Stimulated activated CD4-positive, alpha-beta T cell treated with anti-CD3 and anti-CD28 coated beads, Interleukin-12 subunit alpha, Interleukin-12 subunit beta, amount 100 ng/mL, for 4 hours (primary cell): Measurements from ENCODE around the gene TIPIN.
"Not testable (repeated sequence)": the region's sequence is repeated elsewhere in the genome, so short reads cannot be mapped to it uniquely, and the experiment has no call there.

Experiments used
- DNase-seq: peaks from one replicate; pipeline ENCODE4 v3.0.0-alpha.2; 2020

The TIPIN gene, protein sequence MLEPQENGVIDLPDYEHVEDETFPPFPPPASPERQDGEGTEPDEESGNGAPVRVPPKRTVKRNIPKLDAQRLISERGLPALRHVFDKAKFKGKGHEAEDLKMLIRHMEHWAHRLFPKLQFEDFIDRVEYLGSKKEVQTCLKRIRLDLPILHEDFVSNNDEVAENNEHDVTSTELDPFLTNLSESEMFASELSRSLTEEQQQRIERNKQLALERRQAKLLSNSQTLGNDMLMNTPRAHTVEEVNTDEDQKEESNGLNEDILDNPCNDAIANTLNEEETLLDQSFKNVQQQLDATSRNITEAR

DNA sequence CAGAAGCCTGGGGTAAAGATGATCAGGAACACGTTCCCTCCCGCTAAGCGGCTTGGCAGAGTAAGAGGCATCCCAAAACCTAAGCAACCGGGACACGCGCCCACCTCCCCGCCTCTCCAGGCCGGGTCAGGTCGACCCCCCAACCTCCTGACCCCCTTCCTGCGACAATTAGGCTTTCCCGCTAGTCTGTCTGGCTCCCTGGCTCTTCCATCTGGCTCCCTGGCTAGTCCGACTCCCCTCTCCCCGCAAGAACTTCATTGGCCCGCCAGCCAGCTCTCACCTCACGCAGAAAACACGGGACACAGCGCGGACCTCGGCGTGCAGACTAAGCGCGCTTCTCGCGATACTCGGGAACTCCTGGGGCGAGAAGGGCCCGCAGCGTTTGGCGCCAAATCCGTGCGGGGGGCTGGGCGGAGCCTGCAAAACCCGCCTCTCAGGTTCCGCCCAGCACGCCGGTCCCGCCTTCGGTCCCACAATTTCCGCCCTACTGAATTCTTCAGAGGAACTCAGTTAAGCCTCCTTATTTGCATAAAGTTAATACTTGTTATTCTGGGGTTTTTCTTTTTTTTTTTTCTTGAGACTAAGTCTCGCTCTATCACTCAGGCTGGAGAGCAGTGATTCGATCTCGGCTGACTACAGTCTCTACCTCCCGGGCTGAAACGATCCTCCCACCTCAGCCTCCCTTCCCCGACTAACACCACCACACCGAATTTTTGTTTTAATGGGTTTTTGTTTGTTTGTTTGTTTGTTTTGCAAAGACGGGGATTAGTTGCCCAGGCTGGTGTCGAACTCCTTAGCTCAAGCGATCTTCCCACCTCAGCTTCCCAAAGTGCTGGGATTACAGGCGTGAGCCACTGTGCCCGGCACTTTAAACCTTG lies at the start of gene TIPIN:
Gene TIPIN, minus strand, starts transcription at position 327 of the 878 bp plus-strand sequence. CDS start 3,738 bp downstream, outside the sequence.
- peak; percentile 96 for DNase-seq

DNA sequence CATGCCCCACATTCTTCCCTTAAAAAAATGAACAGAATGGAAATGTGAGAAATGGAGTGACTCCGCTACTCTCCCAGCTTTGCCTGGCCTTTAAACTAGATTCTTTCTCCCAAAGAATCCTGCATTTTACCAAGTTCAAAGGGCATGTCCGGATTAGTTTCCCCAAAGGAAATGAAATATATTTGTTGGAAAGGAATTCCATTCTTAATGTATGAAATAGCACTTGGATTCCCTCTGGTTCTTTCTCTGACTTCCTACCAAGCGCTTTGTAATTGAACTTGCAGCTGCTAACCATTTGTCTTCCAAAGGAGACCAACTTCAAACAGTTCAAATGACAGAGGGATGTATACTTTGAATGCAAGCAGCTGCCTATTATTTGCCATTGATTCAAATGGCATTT lies 49.1 kb upstream of the TIPIN start:
- no peak for DNase-seq

DNA sequence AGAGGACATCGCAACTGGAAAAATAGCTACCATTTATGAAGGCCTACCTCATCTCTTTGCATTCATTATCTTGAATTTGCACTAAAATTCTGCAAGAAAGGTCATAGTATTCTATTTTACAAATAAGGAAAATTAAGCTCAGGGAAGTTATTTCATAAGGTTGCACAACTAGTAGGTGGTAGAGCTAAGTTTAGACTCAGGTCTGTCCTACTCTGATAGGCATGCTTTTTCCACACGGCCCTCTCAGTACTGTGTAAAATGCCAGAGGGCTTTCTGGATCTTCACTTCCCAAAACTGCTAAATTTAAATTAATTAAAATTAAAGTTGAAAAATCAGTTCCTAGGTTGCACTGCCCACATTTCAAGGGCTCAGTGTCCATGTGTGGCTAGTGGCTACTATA lies 48.5 kb upstream of the TIPIN start:
- DNase-seq: no peak

DNA sequence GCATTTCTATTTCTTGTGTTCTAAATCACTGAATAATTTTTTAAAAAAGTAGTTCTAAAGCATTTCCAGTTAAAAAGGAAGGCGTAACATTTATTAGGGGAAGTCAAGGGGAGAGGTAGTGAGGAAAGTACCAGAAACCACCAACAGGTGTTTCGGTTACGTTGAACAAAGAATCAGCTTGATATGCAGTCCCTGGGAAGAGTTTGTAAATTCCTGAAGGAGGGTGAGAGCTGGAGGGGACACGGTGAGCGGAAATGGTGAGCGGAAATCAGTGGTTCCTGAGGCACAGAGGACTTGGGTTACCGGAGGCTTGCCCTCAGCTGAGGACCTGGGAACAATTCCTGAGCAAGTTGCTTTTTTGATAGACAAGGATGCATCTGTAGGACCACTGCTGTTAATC lies 48.0 kb upstream of the TIPIN start:
- DNase-seq: no peak

DNA sequence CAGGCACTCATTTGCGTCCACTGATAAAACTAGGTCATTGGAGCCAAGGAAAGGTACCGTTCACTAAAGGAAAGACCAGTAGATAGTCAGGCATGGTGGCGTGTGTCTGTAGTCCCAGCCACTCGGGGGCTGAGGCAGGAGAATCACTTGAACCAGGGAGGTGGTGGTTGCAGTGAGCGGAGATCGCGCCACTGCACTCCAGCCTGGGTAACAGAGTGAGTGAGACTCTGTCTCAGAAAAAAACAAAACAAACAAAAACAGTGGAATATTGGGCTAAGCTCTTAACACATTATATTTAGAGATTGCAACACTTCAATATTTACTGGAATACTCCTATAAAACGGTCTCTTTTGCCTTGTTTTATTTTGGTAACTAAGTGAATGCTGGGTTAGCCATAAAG lies 47.6 kb upstream of the TIPIN start:
- DNase-seq: no peak

DNA sequence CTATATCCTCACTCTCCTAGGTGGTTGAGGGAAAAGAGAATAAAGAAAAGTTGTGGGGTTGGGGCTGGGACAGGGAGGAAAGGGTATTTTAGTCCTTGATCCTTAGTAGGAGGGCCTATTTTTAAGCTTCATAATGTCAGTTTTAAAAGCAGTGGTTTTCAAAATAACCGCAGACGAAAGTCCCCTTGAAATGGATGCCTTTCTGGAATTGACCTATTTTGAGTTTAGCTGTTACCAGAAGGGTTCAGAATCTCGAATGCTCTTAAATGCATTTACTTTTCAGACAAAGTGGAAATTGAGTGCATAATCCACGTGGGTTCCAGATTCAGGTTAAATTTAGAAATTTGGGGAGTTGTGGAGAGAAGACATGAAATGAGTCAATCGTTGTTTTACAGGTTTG lies 46.8 kb upstream of the TIPIN start:
- DNase-seq: no peak

DNA sequence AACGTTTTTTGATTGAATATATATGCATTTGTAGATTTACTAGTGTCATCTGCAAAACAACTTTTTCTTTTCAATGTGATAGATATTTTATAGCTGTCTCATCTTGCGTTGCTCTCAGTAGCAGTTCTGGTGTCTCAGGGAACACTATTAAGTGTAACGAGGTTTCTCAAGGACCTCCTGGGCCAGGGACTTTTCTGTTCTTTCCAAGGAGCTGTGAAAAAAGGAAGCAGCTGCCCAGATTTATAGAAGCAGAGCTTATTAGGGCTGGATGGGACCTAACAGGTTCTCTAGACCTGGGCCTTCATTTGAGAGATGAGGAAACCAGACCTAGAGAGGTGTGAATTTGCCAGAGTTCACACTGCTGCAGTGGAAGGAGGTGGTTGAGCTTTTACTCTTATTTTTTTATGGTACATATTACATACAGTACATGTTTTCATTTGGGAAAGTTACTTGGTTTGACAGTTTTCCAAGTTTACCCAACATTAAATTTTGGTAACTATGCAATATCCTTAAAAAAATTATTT lies 46.3 kb upstream of the TIPIN start:
- no peak for DNase-seq

DNA sequence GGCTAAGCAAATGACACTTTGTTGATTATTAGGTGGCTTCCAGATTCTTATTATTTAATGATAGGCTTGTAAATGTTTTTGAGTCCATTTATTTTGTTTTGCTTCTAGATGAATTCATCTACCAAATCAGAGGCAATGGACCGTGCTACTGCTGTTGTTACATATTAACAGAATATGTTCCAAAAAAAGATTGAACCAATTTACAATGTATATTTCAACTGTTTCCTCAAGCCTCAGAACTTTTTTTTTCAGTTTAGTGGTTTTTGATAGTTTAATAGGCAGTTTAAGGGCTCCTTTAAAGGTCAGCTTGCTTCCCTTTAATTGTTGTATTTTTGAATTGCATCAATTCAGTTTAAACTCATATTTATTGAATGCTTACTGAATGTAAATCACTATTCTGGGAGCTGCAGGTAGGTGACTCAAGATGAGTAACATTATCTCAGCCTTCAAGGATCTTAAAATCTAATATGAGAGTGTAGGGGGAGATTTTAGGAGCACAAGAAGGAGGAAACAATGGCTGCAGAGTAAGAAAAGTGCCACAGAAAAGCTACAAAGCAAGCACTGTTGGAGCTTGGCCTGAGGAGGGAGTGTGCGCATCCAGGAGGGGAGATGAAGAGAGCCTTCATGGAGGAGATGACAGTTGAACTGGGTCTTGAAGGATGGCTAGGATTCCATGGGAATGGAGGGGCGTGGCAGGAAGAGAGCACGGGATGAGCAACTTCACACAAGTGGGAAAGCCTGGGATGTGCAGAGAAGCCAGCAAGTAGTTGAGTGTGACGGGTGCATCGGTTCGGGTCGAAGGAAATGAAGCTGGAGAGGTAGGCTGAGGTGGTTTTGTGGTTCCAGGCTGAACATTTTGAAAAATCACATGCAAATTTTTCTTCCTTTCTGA lies 44.9 kb upstream of the TIPIN start:
- DNase-seq: no peak

DNA sequence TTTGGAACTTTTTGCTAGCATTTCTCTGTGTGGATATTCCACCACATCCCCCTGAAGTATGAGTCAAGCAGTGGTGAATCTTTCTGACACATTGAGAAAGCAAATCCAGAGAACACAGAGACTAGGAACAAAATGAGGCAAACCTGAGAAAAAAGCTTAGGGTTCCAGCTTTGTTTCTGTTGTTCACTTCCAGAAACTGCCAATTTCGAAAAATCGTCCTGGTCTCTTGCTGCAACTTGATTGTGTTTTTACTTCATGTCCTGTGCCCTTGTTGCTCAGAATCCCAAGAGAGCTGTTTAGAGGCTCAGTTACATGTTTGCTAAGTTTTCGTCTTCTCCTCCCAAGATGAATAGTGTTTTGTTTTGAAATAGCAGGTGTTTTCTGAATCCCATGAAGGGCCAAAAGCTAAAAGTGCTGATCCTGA lies 43.9 kb upstream of the TIPIN start:
- DNase-seq: no peak

DNA sequence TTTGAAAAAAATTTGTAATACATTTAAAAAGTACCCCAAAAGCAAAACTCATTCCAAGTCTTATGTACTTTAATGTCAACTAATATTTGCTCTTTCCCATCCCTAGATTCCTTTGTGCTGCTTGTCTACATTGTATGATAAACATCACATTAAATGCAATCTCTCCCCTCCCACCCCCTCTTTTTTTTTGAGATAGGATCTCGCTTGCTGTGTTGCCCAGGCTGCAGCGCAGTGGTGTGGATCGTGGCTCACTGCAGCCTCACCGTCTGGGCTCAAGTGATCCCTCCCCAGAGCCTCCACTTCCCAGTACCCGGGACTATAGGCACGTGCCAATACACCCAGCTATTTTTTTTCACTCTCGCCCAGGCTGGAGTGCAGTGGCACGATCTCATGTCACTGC lies 42.8 kb upstream of the TIPIN start:
- no peak for DNase-seq

DNA sequence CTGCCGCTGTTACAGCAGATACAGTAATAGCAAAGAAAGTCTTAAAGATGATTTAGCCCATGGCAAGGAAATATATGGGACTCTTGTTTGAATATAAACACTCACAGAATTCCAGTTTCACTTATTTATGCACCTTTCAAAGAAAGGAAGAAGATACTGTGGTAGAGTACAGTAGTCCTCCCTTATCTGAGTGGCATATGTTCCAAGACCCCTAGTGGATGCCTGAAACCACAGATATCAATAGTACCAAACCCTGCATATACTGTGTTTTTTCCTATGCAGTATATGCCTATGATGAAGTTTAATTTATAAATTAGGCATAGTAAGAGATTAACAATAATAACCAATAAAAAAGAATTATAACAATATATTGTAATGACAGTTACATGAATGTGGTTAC lies 38.4 kb upstream of the TIPIN start:
- DNase-seq: no peak

DNA sequence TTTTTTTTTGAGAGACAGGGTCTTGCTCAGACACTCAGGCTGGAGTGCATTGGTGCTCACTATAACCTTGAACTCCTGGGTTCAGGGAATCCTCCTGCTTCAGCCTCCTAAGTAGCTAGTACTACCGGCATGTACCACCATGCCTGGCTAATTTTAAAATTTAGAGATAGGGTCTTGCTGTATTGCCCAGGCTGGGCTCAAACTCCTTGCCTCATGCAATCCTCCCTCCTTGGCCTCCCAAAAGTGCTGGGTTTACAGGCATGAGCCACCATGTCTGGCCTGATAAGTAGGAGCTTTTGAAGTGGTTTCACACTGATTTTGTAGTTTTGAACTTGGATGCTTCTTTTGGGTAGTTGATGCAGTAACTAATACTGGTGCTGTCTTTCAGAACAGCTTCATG lies 38.0 kb upstream of the TIPIN start:
- no peak for DNase-seq

DNA sequence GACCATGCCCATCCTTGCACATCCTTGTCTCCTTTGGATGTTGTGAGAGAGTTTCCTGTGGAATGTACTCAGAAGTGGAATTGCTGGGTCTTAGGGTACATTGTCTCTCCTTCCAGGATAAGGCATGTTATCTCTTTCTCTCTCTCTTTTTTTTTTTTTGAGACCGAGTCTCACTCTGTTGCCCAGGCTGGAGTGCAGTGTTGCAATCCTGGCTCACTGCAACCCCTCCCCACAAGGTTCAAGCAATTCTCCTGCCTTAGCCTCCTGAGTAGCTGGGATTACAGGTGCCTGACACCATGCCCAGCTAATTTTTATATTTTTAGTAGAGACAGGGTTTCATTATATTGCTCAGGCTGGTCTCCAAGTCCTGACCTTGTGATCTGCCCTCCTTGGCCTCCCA lies 36.6 kb upstream of the TIPIN start:
- DNase-seq: not testable (repeated sequence)

DNA sequence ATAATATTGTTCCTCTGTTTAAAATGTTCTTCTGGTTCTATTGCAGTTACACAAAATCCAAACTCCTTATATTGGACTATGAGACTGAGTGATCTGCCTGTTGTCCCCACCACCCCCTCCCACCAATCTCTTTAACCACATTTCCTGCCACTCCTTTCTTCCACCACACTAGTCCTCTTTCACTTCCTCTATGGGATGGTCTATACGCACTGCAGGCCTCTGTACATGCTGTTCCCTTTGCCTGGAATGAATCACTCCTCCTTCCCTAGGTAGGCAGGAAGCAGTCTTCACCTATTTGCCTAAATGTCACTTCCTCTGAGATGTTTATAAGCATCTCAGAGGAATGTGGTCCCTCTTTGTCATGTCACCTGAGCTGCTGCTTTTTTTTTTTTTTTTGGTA lies 34.2 kb upstream of the TIPIN start:
- no peak for DNase-seq

DNA sequence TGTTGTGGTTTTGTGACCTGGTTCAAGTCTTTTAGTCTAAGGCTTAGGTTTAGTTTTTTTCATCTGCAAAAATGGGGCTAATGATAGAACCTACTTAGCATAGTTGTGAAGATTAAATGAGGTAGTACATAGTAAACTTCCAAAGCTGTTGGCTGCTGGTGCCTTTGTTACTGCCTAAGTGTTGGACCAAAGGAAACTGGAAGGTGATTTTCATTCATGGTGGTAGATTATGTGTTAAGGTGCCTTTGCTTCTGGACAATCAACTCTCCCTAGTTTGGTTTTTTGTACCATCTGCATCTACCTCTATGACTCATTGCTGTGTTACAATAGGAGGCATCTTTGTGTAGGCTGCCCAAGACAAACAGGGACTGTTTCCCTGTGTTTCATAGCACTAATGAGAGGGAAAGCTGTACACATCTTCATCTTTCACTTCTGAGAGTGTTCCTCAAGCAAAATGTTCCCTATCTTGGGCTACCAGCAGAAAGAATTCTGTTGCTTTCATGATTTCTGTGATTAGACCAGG lies 33.4 kb upstream of the TIPIN start:
- no peak for DNase-seq

DNA sequence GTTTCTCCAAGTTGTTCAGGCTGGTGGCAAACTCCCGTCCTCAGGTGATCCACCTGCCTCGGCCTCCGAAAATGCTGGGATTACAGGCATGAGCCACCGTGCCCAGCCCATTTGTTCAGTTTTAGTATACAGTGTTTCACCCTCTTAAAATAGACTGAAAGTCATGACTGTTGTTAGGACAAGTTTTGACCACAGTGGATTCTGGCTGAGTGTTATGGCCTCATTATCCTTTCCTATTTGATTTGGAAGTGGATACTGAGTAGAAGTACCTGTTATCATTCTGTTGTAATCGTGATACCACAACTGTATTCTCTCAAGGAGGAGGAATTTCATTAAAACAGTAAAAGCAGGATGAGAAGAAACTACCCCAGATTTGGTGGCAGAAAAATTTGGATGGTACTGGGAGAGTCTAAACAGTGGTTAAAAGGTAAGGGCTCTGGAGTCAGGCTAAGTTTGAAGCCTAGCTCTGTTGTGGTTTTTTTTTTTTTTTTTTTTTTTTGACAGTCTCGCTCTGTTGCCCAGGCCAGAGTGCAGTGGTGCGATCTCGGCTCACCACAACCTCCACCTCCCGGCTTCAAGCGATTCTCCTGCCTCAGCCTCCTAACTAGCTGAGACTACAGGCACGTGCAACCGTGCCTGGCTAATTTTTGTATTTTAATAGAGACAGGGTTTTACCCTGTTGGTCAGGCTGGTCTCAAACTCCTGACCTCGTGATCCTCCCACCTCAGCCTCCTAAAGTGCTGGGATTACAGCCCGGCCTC lies 32.8 kb upstream of the TIPIN start:
- no peak for DNase-seq

DNA sequence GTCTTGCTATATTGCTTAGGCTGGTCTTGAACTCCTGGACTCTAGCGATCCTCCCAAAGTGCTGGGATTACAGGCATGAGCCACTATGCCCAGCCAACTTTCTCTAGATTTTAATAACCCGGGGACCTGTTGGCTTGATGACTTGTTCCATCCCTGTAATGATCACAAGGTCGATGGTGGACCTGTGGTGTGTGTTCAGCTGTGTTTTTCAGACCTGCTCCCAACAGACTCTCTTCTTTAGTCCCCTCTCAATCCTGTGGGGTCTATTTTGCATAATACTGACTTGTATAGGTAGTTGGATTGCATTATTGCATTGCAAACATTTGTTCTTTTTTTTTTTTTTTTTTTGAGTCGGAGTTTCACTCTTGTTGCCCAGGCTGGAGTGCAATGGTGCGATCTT lies 32.1 kb upstream of the TIPIN start:
- DNase-seq: no peak

DNA sequence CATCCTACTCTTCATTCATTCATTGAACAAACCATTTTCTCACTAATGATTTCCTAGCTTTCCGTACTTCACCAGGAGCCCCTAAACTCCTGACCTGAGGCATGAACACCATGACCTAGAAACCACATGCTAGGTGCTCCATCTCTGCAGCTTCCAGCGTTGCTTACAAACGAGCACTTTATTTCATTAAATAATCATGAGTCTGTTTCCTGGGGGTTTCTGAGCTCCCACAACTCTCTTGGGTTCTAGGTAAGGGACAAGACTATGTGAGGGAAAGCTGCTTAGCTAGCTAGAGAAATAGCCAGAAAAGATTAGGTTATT lies 31.5 kb upstream of the TIPIN start:
- DNase-seq: no peak

DNA sequence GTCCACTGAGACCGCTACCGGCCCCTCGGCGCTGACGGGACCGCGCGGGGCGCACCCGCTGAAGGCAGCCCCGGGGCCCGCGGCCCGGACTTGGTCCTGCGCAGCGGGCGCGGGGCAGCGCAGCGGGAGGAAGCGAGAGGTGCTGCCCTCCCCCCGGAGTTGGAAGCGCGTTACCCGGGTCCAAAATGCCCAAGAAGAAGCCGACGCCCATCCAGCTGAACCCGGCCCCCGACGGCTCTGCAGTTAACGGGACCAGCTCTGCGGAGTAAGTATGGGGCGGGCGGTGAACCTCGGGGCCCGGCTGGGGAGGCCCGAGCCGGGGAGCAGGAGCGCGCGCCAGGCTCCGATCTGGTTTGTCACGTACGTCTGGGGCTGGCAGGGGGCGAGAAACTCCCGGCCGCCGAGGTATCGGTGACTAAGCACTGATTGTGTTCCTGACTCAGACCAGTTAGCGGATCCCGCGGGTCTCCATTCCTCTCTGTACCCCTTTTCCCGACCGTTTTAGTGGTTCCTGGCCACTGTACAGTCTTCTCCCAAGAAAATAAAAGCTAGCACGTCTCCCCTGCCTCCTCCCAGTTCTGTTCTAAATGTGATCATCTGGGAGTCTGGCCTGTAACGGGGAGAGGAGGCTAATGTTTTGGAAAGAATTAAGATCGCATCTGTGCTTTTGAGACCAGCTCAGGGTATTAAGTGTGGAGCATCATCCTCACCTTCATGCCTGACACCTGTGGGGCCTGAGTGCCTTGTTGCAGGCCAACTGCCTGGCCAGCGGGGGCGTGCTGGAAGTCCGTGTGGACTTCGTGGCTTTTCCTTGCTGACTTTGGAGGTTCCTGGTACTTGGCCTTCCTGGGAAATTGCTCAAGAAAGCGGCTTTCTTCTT lies 30.9 kb upstream of the TIPIN start:
- peak; percentile 79 for DNase-seq

DNA sequence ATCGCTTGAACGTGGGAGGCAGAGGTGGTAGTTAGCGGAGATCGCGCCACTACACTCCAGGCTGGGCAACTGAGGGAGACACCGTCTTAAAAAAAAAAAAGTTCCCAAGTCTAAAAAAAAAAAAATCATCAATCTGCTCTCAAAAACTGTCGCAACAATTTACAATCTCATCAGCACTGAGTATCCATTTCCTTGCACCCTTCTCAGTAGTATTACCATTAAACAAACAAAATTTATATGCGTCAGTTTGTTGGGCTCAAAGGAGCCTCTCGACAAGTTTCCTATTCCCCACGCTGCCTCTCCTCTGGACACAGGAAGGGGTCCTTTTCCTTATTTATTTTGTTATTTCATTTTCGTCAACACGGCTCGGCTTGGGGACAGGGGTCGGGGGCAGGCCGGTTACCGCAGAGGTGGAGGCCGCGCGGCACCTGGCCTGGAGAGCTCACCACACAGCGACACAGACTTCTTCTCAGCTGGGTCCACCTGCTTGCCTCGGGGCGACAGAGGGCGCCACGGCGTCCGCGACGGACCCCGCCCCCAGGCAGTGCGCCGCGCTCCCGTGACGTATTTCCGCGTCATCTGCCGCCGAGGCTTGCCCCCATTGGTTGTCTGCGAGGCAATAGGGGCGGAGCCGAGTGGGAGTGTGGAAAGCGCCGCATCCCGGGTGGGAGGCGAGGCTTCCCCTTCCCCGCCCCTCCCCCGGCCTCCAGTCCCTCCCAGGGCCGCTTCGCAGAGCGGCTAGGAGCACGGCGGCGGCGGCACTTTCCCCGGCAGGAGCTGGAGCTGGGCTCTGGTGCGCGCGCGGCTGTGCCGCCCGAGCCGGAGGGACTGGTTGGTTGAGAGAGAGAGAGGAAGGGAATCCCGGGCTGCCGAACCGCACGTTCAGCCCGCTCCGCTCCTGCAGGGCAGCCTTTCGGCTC lies 30.0 kb upstream of the TIPIN start, which contains the start of gene MAP2K1:
Gene MAP2K1, plus strand, starts transcription at position 709 of the 920 bp plus-strand sequence. CDS start 436 bp downstream, outside the sequence.
- DNase-seq: peak; percentile 98
